Femur (tissue), 1 donor: Measurements from ENCODE around the gene GPR179.
"Not testable (repeated sequence)": the region's sequence is repeated elsewhere in the genome, so short reads cannot be mapped to it uniquely, and the experiment has no call there.

Source experiments
- DNase-seq: peaks from one replicate; pipeline ENCODE4 v3.0.0-alpha.2; 2017

GPR179 gene

DNA sequence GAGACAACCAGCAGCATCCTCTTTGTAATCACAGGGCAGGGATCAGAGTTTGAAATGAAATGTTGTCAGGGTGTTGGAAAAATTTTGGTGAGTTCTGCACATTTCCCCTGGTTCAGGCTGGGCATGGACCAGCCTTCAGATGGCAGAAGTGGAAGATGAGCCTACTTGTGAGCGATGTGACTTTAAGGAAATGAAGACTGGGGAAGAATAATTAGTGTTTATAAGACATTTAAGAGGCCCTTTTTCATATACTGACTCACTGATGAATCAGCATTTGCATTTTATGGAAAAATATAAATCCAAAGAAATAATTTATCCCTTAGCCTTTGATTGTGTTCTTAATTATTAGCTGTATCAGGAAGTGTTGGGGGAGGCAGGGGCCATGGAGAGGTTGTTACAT, 20.9 kb downstream of the GPR179 start:
- DNase-seq, result no peak

- peak; percentile 52 for DNase-seq
These were observed 21.5 kb downstream of the GPR179 start for GRCh38 chr17:38322156-38322779.

GRCh38 chr17:38320482-38320881, 23.3 kb downstream of the GPR179 start:
- no peak for DNase-seq

- DNase-seq, result no peak
These were observed 26.7 kb downstream of the GPR179 start for GRCh38 chr17:38317081-38317480.

DNA sequence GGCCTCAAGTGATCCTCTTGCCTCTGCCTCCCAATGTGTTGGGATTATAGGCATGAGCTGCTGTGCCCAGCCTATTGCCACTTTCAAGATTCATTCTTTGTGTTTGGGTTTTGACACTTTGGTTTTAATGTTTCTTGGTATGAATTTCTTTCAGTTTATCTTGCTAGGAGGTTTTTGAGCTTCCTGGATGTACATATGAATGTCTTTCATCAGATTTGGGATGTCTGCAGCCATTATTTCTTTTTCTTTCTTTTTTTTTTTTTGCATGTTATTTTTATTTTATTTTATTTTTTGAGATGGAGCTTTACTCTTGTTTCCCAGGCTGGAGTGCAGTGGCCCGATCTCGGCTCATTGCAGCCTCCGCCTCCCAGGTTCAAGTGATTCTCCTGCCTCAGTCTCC, 28.3 kb downstream of the GPR179 start:
- no peak for DNase-seq

- peak; percentile 99 for DNase-seq
These were observed 46.8 kb downstream of the GPR179 start, which contains the start of gene MRPL45 for GRCh38 chr17:38296834-38297517. MRPL45 (plus strand) TSS chr17:38297168; CDS start chr17:38297184, 16 bp downstream.

GRCh38 chr17:38295602-38296365, 48.0 kb downstream of the GPR179 start:
- DNase-seq, result not testable (repeated sequence)

- DNase-seq, result not testable (repeated sequence)
These were observed 54.0 kb downstream of the GPR179 start for GRCh38 chr17:38289760-38290159.

GRCh38 chr17:38288217-38288827, 55.4 kb downstream of the GPR179 start:
- DNase-seq, result not testable (repeated sequence)

DNA sequence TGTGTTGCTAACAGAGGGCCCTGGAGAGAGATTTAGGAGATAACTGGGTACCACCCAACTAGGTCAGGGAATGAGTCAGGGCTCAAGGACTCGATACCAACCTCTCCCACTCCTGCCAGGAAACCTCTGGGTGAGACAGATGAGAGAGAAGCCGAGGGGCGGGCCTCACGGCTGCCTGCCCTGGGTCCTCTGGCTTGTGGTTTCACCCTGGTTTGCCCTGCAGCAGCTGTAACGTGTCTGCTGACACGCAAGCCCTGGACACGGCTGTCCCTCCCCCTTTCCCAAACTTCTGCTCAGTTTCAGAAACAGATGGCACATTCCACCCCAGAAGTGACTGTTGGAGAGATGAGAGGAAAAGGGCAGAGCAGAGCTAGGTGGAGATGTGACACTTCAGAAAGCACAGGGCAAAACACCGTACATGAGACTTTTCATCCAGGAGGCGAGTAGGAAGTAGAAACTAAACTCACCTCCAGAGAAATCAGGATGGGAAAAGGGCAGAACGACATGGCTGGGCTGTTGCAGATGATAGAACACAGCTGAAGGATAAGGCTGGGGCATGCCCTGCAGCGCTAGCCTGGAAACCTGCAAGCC, 57.2 kb downstream of the GPR179 start:
- DNase-seq, result peak; percentile 57

GRCh38 chr17:38285994-38286393, 57.8 kb downstream of the GPR179 start:
- DNase-seq, result not testable (repeated sequence)
